HEK293T (cell line): ENCODE measurements around the gene RET.

Experiments
- ARNT ChIP-seq: fragments of 450-650 bp; IDR thresholded peaks from 2 replicates; pipeline ENCODE4 v1.6.1; 2017; ENCODE audit warnings: mild to moderate bottlenecking
- BHLHE40 ChIP-seq: fragments of 450-650 bp; IDR thresholded peaks from 2 replicates; pipeline ENCODE4 v1.6.1; 2016; ENCODE audit warnings: mild to moderate bottlenecking, moderate library complexity, borderline replicate concordance
- CTBP1 ChIP-seq: fragments of 450-650 bp; IDR thresholded peaks from 2 replicates; pipeline ENCODE4 v1.6.1; 2016; ENCODE audit warnings: borderline replicate concordance
- ELF4 ChIP-seq: fragments of 450-650 bp; IDR thresholded peaks from 2 replicates; pipeline ENCODE4 v1.6.1; 2017; ENCODE audit warnings: antibody characterized with exemption
- FOXA1 ChIP-seq: fragments of 450-650 bp; IDR thresholded peaks from 2 replicates; pipeline ENCODE4 v1.6.1; 2016; ENCODE audit warnings: mild to moderate bottlenecking
- FOXK2 ChIP-seq: fragments of 450-650 bp; IDR thresholded peaks from 2 replicates; pipeline ENCODE4 v1.6.1; 2016; ENCODE audit warnings: mild to moderate bottlenecking
- FOXM1 ChIP-seq: fragments of 450-650 bp; IDR thresholded peaks from 2 replicates; pipeline ENCODE4 v1.6.1; 2017; ENCODE audit warnings: mild to moderate bottlenecking, borderline replicate concordance
- HDGF ChIP-seq: fragments of 450-650 bp; IDR thresholded peaks from 2 replicates; pipeline ENCODE4 v1.6.1; 2017; ENCODE audit warnings: antibody characterized with exemption, borderline replicate concordance
- PKNOX1 ChIP-seq: fragments of 450-650 bp; IDR thresholded peaks from 2 replicates; pipeline ENCODE4 v1.6.1; 2016
- SUZ12 ChIP-seq: fragments of 450-650 bp; IDR thresholded peaks from 2 replicates; pipeline ENCODE4 v1.6.1; 2016; ENCODE audit warnings: mild to moderate bottlenecking
- TARDBP ChIP-seq: fragments of 450-650 bp; IDR thresholded peaks from 2 replicates; pipeline ENCODE4 v1.6.1; 2016
- ZNF384 ChIP-seq: fragments of 450-650 bp; IDR thresholded peaks from 2 replicates; pipeline ENCODE4 v1.6.1; 2016

DNA sequence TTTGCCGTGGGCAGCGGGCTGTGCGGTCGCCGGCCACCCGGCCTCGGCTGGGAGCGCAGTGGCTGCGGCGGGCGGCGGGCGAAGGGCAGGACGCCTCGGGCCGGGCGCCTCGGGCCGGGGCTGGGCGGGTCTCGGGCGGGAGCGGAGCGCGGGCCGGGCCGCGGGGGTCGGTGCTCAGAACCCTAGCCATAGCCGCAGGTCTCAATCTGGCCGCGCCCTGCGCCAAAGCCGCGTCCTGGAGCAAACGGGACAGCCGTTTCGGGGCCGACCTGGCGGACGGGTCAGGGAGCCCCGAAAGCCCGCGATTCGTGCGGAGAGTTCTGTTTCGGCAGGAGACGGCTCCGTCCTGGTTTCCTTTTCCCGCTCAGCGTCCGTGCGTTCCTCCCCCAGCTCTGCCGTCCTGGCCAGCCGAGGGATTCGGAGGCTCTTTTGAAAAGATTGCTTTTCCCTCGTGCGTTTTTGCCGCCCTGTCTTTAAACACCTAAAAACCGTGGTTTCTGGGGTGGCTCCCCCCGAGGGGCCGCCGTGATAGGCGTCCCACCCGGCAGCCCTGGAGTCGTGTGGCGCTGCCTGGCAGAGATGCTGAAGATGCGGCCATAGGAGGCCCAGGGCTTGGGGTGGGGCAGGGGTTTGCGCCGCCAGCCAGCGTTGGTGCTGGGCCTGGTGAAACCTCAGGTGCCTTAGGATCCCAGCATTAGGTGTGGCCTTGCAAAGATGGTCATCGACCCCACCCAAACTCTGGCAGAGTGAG lies 727 bp downstream of the RET start:
- no peak for TF ChIP-seq BHLHE40
- no peak for TF ChIP-seq PKNOX1
- TF ChIP-seq FOXA1: no peak
- TF ChIP-seq SUZ12: no peak
- no peak for TF ChIP-seq FOXM1
- TF ChIP-seq CTBP1: no peak
- TF ChIP-seq ARNT: no peak
- TF ChIP-seq HDGF: no peak
- no peak for TF ChIP-seq ZNF384
- TF ChIP-seq ELF4: no peak
- no peak for TF ChIP-seq FOXK2
- TF ChIP-seq TARDBP: no peak
